Activated T-cell treated with anti-CD3 and anti-CD28 coated beads for 48 hours (primary cell): Measurements from ENCODE around the gene TRIM15.

Experiments used
- DNase-seq: peaks from one replicate; pipeline ENCODE4 v3.0.0-alpha.2; 2020; ENCODE audit warnings: low read depth

Gene TRIM15

DNA sequence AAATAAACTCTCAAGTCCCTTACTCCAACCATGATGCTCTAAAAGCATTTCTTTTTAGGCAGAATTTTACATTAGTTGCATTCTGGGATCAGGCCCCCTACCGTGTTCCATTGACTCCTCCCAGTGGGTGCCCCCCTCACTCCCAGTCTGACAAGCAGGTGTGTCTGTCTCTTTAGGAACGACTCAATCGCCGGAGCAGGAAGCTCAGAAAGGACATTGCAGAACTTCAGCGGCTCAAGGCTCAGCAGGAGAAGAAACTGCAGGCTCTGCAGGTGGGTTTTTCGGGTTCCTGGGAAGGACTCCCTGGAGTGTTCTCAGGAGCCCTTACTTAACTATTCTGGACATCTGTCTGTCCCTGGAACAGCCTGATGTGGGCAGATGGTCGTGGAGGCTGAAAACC lies 17.5 kb upstream of the TRIM15 start:
- no peak for DNase-seq

DNA sequence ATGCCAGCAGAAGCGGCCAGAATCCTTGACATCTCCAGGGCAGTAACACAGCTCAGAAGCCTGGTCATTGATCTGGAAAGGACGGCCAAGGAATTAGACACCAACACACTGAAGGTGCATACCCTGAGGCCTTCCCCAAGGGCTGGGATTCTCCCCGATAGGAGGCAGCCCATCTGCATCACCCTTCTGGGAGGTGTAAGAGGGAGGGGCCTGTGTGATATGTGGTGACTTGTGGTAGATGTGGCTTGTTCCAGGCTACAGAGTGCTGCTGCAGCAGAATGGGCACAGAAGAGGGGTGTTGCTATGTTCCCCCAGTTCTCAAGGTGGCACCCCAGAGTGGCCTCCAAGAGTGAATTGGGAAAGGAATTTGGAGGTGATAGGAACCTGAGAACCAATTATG lies 16.2 kb upstream of the TRIM15 start:
- no peak for DNase-seq

DNA sequence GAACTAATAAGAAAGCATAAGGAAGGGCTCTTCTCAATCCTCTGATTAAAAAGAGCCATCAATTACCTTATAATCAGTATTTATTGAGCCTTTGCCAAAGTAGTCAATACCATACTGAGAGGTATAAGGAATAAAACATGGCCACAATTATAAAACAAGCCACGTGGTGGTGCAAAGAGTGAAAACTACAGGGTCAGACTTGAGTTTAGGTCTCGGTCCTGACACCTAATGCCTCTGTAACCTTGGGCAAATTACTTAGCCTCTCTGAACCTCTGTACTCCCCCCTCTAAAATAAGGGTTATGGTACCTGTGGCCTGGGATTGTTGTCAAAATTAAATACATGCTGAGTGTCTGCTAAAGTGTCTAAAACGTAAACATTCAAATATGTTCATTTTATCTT lies 14.1 kb upstream of the TRIM15 start:
- no peak for DNase-seq

DNA sequence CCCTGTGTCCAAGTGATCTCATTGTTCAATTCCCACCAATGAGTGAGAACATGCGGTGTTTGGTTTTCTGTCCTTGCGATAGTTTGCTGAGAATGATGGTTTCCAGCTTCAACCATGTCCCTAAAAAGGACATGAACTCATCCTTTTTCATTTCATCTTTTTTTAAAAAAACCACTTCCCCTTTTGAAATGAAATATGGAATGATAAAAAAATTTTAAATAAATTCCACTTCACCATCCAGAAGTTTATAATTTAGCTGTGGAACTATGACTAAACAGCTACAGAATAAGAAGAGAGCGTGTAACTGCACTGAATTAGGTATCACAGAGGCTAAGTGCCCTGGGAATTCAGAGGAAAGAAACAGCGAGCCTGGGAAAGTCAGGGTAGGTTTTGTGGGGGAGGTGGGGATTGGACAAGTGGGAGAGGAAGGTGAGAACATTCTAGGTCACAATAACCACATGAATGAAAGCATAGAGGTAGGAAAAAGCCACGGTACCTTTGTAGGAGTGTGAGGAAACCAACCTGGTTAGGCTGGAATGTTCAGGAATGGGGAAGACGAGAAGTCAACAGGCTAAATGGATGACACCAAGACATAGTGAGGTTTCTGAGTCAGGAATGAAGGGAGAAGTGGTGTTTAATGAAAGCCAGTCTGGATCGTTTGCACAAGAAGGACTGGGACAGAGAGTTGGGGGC lies 13.3 kb upstream of the TRIM15 start:
- DNase-seq = no peak

DNA sequence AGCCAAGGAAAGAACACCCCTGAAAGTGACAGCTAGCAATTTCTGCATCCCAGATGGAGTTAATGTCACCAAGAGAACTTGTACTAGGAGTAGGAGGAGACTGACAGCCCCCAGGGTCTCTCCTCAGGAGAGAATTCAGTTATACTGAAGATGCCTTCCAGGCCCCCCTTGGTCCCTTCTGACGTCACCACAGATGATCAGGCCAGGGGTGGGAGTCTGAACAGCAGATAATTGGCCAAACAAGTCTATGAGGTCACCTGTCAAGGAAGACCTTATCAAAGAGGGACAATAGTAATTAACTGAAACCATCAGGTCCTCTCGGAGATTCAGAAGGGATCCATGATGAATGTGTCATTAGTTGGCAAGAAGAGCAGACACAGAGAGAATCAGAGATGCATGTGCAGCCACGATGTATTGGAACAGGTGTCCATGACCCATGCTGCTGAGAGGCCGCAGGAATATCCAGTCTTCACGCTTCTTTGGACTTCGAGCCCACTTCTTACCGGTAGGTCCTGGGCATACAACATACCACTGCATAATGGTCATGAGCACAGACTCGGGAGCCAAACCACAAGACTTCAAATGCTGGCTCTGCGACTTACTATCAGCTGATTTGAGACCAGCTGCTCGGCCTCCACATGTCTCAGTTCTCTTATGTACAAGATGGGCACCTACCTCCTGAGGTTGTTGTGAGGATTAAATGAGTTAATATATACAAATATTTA lies 12.5 kb upstream of the TRIM15 start:
- DNase-seq = no peak

DNA sequence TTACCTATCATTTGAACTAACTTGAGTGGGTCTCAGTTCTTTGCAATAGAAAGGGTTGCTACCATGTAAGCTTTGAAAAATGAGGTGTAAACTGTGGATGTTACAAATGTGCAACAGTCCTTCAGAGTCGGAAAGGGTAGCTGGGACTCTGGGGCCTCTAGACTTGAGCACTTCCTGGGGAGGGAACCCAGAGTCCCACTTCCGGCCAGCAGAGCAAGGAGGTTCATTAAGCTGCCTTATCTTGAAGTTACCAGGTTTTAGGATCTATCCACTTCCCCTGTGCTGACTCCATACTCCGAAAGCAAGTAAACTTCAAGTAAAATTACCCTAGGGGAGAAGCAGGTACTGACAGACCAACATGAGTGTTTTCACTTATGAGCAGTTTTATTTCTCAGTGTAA lies 11.8 kb upstream of the TRIM15 start:
- DNase-seq = no peak

DNA sequence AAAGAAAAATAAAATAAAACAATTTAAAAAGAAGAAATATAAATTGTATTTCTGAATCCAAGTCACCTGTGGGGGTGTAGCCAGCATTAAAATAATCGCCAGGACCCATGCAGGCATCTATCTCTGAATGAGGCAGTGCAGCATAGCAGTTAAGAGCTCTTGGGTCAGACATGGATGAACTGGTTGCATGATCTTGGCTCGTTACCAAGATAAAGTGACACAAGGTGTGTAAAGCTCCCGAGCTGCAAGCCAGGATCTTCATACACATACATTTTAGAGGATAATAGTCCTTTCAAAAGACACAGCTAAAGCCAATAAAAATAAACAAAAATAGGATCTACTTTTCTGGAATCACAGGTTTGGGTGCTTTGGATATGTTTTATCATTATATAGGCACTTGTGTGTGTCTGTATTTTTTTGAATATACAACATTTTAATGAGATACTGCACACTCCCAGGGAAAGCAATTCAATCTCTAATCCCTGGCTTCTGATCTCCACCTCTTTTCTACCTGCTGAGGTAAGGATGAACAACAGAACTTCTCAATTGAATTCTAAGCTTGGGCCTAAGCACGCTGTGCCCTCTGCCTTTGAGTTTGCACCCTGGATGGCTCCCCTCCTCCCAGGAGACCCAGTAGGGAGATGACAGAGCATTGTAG lies 11.2 kb upstream of the TRIM15 start:
- DNase-seq = no peak

DNA sequence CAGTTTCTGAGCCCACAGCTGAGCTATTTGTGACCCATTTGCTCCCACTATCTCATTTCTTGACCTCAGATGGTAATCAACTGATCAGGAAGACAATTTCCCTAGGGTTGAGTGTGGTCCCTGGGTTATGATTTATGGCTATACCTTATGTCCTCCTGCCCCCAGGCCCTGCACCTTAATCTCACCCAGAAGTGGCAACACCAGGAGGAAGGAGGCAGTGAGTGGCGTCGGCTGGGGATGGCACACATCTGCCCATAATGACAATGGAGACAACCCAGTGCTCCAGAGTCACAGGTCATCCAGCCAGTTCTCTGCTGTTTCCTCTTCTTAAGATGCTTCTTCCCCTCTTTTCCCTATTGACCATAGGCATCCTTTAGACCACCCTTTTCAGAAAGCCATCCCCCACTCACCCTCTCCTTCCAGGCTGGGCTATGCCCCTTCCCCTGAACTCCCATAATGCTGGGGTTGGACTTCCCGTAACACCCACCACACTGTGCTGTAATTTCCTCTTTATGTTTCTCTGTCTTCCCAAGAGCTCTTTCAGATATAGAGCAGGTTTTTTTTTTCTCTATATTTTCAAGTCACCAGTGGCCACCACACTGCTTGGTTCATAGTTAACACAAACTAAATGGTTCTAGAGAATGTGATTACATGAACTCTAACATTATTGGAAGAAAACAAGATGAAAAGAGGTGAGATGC lies 10.3 kb upstream of the TRIM15 start:
- DNase-seq = no peak

DNA sequence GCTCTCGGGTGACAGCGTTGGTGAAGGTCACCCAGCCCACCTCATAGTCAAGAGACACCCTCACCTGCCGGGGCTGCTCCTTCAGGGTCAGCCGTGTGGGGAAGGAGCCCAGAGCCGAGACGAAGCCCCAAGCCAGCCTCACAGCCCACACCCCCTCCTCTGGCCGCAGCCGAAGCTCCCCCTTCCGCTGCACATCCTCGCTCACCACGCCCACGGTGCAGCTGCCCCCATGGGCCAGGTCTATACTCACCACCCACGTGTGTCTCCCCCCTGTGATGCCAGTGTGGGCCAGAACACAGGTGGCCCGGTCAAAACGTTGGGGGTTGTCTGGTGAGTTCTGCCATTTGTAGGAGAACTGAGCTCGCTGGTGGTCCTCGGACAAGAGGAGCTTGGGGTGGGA lies 9.3 kb upstream of the TRIM15 start:
- DNase-seq = no peak

DNA sequence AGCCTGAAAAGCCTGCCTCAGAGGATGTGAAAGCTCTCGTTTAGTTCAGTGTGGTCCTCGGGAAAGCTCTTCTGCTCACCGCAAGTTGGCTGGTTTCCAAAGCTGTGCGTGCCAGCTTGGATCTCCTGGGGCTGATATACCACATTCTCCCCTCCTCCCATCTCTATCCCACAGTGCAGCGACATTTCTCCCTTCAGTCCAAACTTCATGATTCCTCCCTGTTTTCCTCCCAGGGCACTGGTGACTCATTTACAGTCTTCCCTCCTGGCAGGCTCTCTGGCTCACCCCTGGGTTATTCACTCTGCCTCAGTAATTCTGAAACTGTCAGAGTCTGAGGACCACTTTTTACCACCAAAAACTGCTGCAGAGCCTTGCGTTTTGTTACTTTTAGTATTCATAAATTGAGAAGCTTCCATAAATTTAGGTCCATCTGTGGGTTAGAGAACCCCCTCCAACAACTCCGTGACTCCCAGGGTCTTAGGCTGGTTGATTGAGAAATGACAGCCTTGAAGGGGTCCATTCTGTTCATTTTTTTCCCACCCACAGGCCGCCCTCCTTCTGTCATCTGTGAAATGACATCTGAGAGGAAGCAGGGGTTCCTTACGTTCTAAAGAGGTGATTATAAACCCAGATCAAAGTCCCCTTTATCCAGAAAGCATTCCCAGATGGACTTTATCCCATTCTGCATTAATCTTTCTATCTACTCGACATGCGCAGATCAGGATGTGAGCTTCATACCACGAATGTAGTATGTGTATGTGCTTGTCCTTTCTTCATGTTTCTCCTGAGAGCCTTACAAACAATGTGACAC lies 8.4 kb upstream of the TRIM15 start:
- no peak for DNase-seq

DNA sequence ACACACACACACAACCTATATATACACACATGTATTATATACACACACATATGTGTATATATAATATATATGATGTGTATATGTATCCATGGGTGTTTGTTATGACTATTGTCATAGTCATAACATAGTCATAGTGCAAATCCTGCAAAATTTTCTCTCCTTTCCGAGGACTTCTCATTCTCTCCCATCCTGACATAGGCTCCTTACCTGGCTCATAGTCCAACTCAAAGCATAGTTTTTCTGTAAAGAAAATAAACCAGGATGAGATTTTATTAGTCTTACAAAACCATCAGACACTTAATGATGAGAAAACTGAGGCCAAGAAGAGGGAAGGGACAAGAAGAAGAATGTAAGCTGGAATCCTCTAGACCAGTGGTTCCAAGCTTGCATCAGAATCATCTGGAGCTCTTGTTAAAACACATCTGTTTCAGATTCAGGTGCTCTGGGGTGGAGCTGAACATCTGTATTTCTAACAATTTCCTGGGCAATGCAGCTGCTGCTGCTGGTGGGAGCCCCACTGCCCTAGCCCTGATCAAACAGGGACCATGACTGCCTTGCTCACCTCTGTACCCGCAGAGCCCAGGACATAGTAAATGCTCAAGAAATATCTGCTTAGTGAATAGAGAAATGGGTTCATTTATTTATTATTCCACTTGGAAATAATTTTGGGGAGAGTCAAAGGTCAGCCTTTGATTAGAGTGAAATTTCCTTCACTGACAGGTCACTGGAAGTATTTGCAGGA lies 7.7 kb upstream of the TRIM15 start:
- DNase-seq = no peak

DNA sequence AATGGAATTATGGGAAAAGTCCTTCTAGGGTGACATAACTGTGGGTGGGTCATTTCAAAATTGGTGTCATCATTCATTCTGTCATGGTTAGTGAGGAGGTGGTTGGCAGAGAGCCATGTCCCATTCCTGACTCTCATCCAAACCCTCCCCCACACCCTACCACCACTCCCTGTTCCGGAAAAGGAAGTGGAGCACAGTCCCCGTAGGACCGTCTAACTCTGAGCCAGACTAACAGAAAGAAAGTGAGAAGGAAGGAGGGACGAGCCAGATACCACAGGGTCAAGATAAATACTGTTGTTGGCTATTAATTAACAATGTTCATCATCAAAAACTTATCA lies 7.1 kb upstream of the TRIM15 start:
- no peak for DNase-seq

DNA sequence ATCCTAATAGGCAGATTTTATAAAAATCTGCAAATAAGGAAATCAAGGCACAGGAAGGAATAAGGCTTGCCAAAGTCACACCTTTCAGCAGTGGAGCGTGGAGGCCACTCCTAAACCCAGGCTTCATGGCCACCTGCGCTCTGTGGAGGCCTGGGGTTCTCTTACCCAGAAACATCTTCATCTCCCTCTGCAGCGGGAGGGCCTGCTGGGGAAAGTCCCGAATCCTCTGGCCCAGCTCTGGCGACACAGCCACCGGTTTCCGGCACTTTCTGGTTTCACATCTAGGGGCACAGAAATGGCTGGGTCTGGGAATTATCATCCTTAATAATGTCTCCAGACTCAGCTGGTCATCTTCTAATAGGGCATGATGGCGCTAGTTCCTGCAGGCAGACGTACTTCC lies 6.6 kb upstream of the TRIM15 start:
- no peak for DNase-seq

DNA sequence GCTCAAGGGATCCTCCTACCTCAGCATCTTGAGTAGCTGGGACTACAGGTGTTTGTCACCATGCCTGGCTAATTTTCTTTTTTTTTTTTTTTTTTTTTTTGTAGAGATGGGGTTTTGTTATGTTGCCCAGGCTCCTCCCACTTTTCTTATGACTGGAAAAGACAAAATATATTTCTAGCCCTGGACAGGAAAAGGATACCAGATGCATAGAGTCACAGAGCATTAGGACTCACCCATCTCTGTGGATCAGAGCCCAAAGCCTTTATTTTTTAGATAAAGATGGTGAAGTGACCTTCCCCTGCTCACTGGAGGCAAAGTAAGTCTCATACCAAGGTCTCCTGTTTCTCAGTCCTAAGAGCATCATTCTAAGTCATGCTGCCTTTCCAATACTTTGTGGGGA lies 5.8 kb upstream of the TRIM15 start:
- no peak for DNase-seq

DNA sequence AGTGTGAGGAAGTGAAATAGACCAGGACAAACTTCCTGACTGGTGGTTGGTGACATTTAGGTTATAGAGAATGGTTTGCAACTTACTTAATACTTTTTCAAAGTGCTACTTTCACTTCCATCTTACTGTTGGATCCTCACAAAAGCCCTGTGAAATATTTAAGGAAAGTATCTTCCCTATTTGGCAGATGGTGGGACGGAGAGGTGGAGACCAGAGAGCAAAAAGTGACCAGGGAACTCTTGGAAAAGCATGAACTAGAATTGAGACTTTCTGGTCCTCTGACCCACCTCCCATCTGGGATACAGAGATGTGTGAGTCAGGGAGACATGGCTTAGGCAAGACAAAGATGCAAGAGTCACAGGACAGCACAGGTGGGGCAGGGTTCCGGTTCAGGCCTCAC lies 5.3 kb upstream of the TRIM15 start:
- no peak for DNase-seq

DNA sequence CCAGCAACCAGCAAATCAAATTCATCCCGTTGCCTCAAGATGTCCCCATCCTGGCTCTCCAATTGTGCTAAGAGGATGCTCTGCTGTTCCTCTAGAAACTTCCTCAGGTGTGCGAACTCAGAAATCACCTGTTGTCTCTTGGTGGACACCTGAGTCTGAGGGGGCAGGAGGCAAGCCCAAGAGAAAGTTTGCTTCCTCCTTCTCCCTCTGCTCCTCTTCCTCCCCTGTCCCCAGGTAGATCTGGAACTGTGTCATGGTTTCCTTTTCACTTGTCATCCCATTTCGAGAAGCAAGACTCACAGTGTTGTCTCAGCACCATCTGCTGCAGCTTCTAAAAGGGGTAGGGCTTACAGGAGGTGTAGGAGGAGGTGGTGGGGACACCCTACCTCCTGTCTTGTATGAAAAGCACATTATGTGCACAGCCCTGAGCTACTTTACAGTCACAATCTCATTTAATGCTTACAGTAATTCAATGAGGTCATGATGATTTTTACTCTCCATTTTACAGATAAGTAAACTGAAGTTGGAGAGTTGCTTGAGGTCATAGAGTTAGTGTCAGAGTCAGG lies 4.8 kb upstream of the TRIM15 start:
- peak; percentile 21 for DNase-seq

DNA sequence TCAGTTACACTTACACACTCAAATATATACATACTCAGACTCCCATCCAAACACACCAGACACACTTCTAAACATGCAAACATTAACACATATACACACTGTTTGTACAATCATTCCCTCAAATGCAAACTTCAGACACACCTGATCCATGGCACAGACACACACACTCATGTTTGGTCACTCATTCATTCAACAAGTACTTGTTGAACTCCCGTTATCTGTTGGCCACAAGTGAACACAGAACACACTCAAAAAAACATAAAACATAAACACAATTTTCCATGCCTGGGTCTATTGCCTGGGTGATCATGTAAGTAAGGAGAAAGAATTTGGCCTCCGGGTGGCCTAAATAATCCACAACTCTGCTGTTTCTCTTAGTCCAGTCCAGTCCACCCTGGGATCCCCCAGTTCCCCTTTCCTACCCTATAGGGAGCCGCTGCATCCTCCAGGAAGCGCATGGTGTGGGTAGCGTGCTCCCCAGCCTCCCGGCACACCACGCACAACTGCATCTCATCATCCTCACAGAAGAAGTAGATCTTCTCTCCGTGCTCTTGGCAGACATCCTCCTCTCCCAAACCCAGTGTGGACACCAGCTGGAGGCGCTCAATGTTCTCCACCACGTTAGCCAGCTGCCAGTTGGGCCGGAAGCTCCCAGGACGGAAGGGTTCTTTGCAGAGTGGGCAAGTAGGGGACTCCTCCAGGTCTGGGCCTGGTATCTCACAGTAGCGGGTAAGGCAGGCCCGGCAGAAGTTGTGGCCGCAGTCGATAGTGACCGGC lies 3.1 kb upstream of the TRIM15 start:
- no peak for DNase-seq

DNA sequence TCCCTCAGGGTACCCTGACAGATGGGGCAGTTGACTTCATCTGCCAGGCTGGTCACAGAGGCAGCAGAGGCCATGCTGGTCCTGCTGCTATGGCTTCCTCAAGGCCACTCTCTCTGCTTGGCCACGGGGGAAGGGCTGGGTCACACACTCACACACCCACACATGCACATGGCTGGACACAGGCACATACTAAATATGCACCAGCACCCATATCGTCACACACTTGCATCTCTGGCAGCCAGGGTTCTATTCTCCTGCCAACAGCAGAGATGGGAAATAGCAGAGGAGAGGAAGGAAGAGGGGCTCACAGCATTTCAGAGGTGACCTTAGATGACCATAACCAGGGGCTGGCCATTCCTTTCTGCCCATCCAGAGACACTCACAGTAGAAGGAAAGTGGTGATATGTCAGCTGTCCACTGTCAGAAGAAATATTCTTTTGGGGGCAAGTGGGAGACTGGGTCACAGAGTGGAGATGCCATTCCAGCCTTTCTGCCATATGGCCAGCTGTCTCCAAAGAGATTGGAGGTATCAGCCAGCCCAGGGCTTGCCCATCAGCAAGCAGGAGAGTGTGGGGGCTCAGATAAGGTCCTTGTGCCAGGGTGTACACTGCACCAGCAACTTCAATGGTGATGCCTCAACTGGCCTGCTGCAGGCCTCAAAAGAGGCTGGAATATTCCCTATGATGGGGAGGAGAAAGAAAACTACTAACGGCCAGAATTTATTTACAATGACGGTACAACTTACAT lies 2.4 kb upstream of the TRIM15 start, which contains the start of gene TRIM10:
TRIM10 (minus strand) TSS at position 427 of the 747 bp plus-strand sequence; CDS start at position 74, 353 bp downstream.
- DNase-seq = no peak
